K562 (cell line): ENCODE data around the gene GCK. TPM values are rescaled to one million over a fixed set of nuclear protein-coding genes. Genes with fewer than 3 reads are reported as not detected.

Experiments
- AFF4 ChIP-seq: sonication (generic); formaldehyde crosslinking; IDR thresholded peaks from 2 replicates; pipeline ENCODE4 v1.8.0; 2023; ENCODE audit warnings: mild to moderate bottlenecking, missing genetic modification reagents
- BCLAF1 ChIP-seq, 2 experiments: fragments of 450-650 bp in 1 of 2; IDR thresholded peaks; 2 replicates each; pipeline ENCODE4 v1.6.1; 2011 to 2017; ENCODE audit warnings: low read depth in 2 of 2, antibody characterized with exemption in 1 of 2, borderline replicate concordance in 1 of 2, low read length in 1 of 2, mild to moderate bottlenecking in 1 of 2, mixed read lengths in 1 of 2; ENCODE audit not compliant: control insufficient read depth in 1 of 2
- ETV6 ChIP-seq, 3 experiments: fragments of 150-350 bp in 1 of 3; sonication (generic) in 1 of 3; formaldehyde crosslinking in 1 of 3; IDR thresholded peaks; 2 replicates each; pipeline versions ENCODE4 v1.6.1 to v1.8.0; 2014 to 2022; ENCODE audit warnings: borderline replicate concordance in 2 of 3, low read depth in 2 of 3, antibody characterized with exemption in 1 of 3, low read length in 1 of 3, mild to moderate bottlenecking in 1 of 3, missing genetic modification reagents in 1 of 3
- HMGXB4 ChIP-seq: sonication (generic); formaldehyde crosslinking; IDR thresholded peaks from 2 replicates; pipeline ENCODE4 v1.8.1; 2023; ENCODE audit warnings: mild to moderate bottlenecking, missing genetic modification reagents
- KDM2B ChIP-seq: fragments of 250-450 bp; sonication (Bioruptor Pico); IDR thresholded peaks from 2 replicates; pipeline ENCODE4 v1.8.0; 2021; ENCODE audit warnings: mild to moderate bottlenecking, moderate library complexity
- NCOA1 ChIP-seq: fragments of 450-650 bp; IDR thresholded peaks from 2 replicates; pipeline ENCODE4 v1.6.1; 2016; ENCODE audit warnings: low read depth
- NFXL1 ChIP-seq: fragments of 450-650 bp; formaldehyde crosslinking; IDR thresholded peaks from 2 replicates; pipeline ENCODE4 v1.4.0; 2021; ENCODE audit warnings: mild to moderate bottlenecking
- RBBP5 ChIP-seq: fragments of 200-600 bp; sonication (generic); IDR thresholded peaks from 2 replicates; pipeline ENCODE4 v1.6.1; 2012; ENCODE audit warnings: borderline replicate concordance, mild to moderate bottlenecking, low read length, control low read depth, inconsistent platforms; ENCODE audit not compliant: insufficient read depth, poor library complexity, severe bottlenecking
- TARDBP ChIP-seq: fragments of 450-650 bp; IDR thresholded peaks from 2 replicates; pipeline ENCODE4 v1.6.1; 2016
- ZBTB8A ChIP-seq: fragments of 450-650 bp; IDR thresholded peaks from 2 replicates; pipeline ENCODE4 v1.6.1; 2018; ENCODE audit warnings: mild to moderate bottlenecking, moderate library complexity; ENCODE audit not compliant: partially characterized antibody
- ZNF12 ChIP-seq: sonication (generic); formaldehyde crosslinking; IDR thresholded peaks from 2 replicates; pipeline ENCODE4 v1.4.0; 2020; ENCODE audit warnings: mild to moderate bottlenecking, missing genetic modification reagents
- ZNF311 ChIP-seq: fragments of 250-450 bp; sonication (Bioruptor Pico); IDR thresholded peaks from 2 replicates; pipeline ENCODE4 v1.4.0; 2020; ENCODE audit warnings: mild to moderate bottlenecking, moderate library complexity
- ZNF507 ChIP-seq: conservative IDR thresholded peaks from 2 replicates; pipeline ENCODE4 v1.6.1; 2017; ENCODE audit warnings: missing genetic modification characterization, missing compliant biosample characterization
- polyA plus RNA-seq, 8 experiments: library from polyadenylated mRNA; depleted of rRNA in 4 of 8; stranded (reverse) in 5 of 8; unstranded in 3 of 8; fragments of >200 nt; fragmentation: Nextera tagmentation in 2 of 8; fragmentation: Illumina TruSeq in 1 of 8; extraction: Ambion mirVana in 2 of 8; extraction: Trizol in 1 of 8; gene quantifications; 2 replicates each; pipeline versions ENCODE4 v1.2.1 to v1.2.3, GENCODE V29; 2011 to 2014; ENCODE audit warnings: inconsistent platforms in 1 of 8, missing spikeins in 1 of 8
- total RNA-seq, 7 experiments: library from RNA; depleted of rRNA in 6 of 7; stranded (reverse); fragments of >200 nt in 6 of 7; fragmentation: Illumina TruSeq in 2 of 7; extraction: Trizol in 2 of 7; gene quantifications; 2 replicates each; pipeline versions ENCODE4 v1.2.1 to v1.2.3, GENCODE V29; 2011 to 2021; ENCODE audit warnings: low replicate concordance in 1 of 7
- TF ChIP-seq, protein P1 (sequence below): fragments of 450-650 bp; IDR thresholded peaks from one replicate; pipeline ENCODE4 v1.6.1; 2018; ENCODE audit warnings: mild to moderate bottlenecking, moderate library complexity; ENCODE audit not compliant: partially characterized antibody
- TF ChIP-seq, protein P2 (sequence below): fragments of 250-450 bp; sonication (Bioruptor Pico); IDR thresholded peaks from 2 replicates; pipeline ENCODE4 v1.9.0; 2021; ENCODE audit warnings: mild to moderate bottlenecking

Gene GCK
- total and polyA plus RNA-seq, 9 of the 15 experiments (the other 6 are each of a cell fraction or from before 2014, with no cell fraction given), result 0.11 to 0.55 (median 0.16) TPM; not detected in 3

DNA sequence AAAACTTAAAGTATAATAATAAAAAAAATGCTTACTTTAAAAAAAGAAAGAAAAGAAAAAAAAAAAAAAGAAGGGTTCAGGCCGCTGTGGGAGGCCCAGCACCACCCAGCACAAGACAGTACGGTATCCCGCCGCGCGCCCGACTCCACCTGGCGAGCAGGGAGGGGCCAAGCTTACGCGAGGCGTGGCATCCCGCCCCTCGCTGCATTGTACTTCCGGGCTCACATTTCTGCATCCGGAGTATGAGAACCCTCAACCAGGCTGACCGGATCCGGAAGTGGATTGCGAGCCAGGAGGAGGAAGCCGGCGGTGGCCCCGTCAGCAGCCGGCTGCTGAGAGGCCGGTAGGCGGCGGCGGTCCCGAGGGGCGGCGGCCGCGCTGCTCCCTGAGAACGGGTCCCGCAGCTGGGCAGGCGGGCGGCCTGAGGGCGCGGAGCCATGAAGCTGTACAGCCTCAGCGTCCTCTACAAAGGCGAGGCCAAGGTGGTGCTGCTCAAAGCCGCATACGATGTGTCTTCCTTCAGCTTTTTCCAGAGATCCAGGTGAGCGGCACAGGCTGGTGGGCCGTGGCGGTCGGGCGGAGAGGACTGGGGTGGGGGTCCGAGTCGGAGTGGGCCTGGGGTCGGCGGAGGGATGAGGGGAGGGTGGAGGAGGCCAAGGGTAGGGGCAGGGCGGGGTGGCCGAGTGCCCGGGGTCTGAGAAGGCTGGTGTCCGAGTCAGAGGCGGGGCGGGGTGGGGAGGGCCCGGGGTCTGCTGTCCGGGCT, 11.6 kb upstream of the GCK start, which contains the start of gene YKT6 (continued):
- TF ChIP-seq ZBTB8A, result no peak
- no peak for TF ChIP-seq TARDBP
- TF ChIP-seq, protein P1, sequence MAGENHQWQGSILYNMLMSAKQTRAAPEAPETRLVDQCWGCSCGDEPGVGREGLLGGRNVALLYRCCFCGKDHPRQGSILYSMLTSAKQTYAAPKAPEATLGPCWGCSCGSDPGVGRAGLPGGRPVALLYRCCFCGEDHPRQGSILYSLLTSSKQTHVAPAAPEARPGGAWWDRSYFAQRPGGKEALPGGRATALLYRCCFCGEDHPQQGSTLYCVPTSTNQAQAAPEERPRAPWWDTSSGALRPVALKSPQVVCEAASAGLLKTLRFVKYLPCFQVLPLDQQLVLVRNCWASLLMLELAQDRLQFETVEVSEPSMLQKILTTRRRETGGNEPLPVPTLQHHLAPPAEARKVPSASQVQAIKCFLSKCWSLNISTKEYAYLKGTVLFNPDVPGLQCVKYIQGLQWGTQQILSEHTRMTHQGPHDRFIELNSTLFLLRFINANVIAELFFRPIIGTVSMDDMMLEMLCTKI, result no peak
- peak; percentile 91 for TF ChIP-seq RBBP5
- TF ChIP-seq, protein P2, sequence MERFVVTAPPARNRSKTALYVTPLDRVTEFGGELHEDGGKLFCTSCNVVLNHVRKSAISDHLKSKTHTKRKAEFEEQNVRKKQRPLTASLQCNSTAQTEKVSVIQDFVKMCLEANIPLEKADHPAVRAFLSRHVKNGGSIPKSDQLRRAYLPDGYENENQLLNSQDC, result no peak
- TF ChIP-seq BCLAF1 (IDR thresholded peaks at IDR 0.05; ENCODE audit: borderline replicate concordance in 1 of 2, control insufficient read depth in 1 of 2, low read depth in 2 of 2, low read length in 1 of 2), result peak in 1 of 2 experiments; percentile 75; a peak in 1 of 4 replicates
- TF ChIP-seq ETV6 (IDR thresholded peaks at IDR 0.05; ENCODE audit: borderline replicate concordance in 1 of 2, low read depth in 2 of 2, low read length in 1 of 2), result no peak
- no peak for TF ChIP-seq ETV6 (CRISPR knock-in tag; IDR thresholded peaks at IDR 0.05; ENCODE audit: borderline replicate concordance)
- TF ChIP-seq ZNF311, result no peak
- no peak for TF ChIP-seq HMGXB4
- TF ChIP-seq ZNF507 (tag), result no peak
- no peak for TF ChIP-seq ZNF12
- no peak for TF ChIP-seq NCOA1
- TF ChIP-seq NFXL1 (CRISPR knock-in tag), result no peak
- no peak for TF ChIP-seq KDM2B
- TF ChIP-seq AFF4 (CRISPR knock-in tag), result no peak
